Thoracic aorta (tissue), 2 donors: ENCODE data around the gene BMP2K. TPM values are rescaled to one million over a fixed set of nuclear protein-coding genes. Genes with fewer than 3 reads are reported as not detected.

Experiments used
- ATAC-seq: fragments of 150-250 bp; one replicate; pipeline ENCODE4 v1.8.0; 2017; ENCODE audit warnings: low read depth; ENCODE audit not compliant: insufficient number of reproducible peaks, low FRiP score
- DNase-seq: peaks from one replicate; pipeline ENCODE4 v3.0.0-alpha.2; 2020; ENCODE audit warnings: low spot score
- H3K27ac ChIP-seq, 2 donors: fragments of 200-600 bp; sonication (generic); 1 replicate in 1 of 2; 2 replicates in 1 of 2; pipeline ENCODE4 v1.5.1; 2016; ENCODE audit warnings: mild to moderate bottlenecking in 2 of 2, moderate library complexity in 2 of 2
- H3K27me3 ChIP-seq: fragments of 200-600 bp; sonication (generic); replicated peaks from 2 replicates; pipeline ENCODE4 v1.6.0; 2016; ENCODE audit warnings: mild to moderate bottlenecking; ENCODE audit not compliant: insufficient read depth
- H3K36me3 ChIP-seq: fragments of 200-600 bp; sonication (generic); one replicate; pipeline ENCODE4 v1.5.1; 2016
- H3K4me1 ChIP-seq, 2 donors: fragments of 200-600 bp; sonication (generic); 1 replicate in 1 of 2; 2 replicates in 1 of 2; pipeline versions ENCODE4 v1.5.1 to v1.6.0; 2016; ENCODE audit warnings: low read depth in 2 of 2, mild to moderate bottlenecking in 1 of 2; ENCODE audit not compliant: control insufficient read depth in 1 of 2
- H3K4me3 ChIP-seq: fragments of 200-600 bp; sonication (generic); 2 replicates; pipeline ENCODE4 v1.5.1; 2016; ENCODE audit warnings: mild to moderate bottlenecking
- H3K9me3 ChIP-seq: fragments of 200-600 bp; sonication (generic); 2 replicates; pipeline ENCODE4 v1.5.1; 2016
- CTCF ChIP-seq: fragments of 200-600 bp; sonication (generic); IDR thresholded peaks from one replicate; pipeline ENCODE4 v1.5.1; 2019; ENCODE audit warnings: antibody characterized with exemption
- total RNA-seq, 2 donors: library from RNA; depleted of rRNA; stranded (reverse); fragments of >200 nt; gene quantifications; one replicate each; pipeline versions ENCODE4 v1.1.0 to v1.2.3, GENCODE V29; 2016

Gene BMP2K
- total RNA-seq, 2 donors from 2014 or later = 41.8 to 74.4 TPM

- DNase-seq (no peak), ATAC-seq (no peak)
- Histone ChIP-seq H3K36me3 (no peaks in the 10 kb centered on the region), H3K4me3 (no peak overlapping the region), H3K27me3 (no peaks in the 10 kb centered on the region), H3K4me1 (peaks cover 24 to 50% of the 10 kb centered on the region in 2 donors), H3K9me3 (no peaks in the 10 kb centered on the region), H3K27ac (peak overlapping the region in 1 of 2 donors; percentile 49)
- no peak for TF ChIP-seq CTCF
These were observed 184.8 kb downstream of the BMP2K start for GRCh38 chr4:78960926-78961325.

Other genes with a start within 250 kb of the BMP2K start
- 10 to 100 TPM; 17.9 to 24.0 TPM for gene ANXA3, start 224.6 kb upstream of the BMP2K start, total RNA-seq
- 10 to 100 TPM in 1 of 2 donors, 1 to 10 TPM in 1; 9.1 to 22.6 TPM for gene PAQR3, start 163.1 kb downstream of the BMP2K start, total RNA-seq